AG09319 (cell line): Measurements from ENCODE around the gene POLE.

Experiments
- DNase-seq: peaks from one replicate; pipeline ENCODE4 v3.0.0-alpha.2; 2010; ENCODE audit warnings: low read depth; ENCODE audit errors: extremely low read depth
- TF ChIP-seq, protein P1 (sequence below): IDR thresholded peaks from 2 replicates; pipeline ENCODE4 v1.5.1; 2011; ENCODE audit warnings: low read depth, mild to moderate bottlenecking, inconsistent platforms, low read length, moderate library complexity

The POLE gene

GRCh38 chr12:132638541-132639408 lies 48.4 kb downstream of the POLE start:
- DNase-seq = peak; percentile 22
- TF ChIP-seq, protein P1, sequence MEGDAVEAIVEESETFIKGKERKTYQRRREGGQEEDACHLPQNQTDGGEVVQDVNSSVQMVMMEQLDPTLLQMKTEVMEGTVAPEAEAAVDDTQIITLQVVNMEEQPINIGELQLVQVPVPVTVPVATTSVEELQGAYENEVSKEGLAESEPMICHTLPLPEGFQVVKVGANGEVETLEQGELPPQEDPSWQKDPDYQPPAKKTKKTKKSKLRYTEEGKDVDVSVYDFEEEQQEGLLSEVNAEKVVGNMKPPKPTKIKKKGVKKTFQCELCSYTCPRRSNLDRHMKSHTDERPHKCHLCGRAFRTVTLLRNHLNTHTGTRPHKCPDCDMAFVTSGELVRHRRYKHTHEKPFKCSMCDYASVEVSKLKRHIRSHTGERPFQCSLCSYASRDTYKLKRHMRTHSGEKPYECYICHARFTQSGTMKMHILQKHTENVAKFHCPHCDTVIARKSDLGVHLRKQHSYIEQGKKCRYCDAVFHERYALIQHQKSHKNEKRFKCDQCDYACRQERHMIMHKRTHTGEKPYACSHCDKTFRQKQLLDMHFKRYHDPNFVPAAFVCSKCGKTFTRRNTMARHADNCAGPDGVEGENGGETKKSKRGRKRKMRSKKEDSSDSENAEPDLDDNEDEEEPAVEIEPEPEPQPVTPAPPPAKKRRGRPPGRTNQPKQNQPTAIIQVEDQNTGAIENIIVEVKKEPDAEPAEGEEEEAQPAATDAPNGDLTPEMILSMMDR = peak; percentile 90

- TF ChIP-seq, protein P1 = no peak
- no peak for DNase-seq
These were observed 49.3 kb downstream of the POLE start for GRCh38 chr12:132637811-132638210.

DNA sequence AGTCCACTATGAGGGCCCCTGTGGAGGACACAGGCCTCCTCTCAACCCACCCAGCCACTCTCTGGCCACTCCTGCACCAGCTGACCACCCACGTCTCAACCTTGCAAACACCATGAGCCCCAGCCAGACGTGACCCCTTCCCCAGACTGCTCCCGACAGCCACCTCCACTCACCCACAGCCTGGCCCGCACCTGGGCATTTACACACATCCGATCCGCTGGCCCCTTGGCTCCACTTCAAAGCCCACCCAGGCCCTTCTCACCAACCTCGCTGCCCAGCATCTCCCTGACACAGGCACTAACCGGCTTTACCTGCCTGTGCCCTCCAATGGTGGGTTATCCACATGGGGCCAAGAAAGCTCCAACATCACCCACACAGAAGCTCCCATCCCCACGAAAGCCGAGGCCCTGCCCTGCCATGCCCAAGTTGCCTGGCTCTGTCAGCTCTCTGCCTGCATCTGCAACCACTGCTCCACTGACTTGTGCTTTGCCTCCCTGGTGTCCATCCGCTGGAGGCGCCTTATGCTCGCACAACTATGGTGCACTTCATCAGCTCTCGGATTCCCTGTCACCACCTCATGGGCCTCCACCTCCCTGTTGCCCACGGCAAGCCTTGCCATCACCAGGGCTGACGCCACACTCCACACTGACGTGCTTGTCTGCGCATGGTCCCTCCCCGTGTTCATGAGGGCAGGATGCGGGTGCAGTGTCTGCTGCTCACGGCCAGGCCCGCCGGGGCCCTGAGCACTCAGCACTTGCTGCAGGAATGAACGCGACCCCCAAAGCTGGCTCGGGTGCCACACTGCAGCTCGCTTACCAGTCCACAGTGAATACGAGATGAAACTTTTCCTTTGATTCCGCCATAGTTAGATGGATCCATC lies 51.8 kb downstream of the POLE start:
- TF ChIP-seq, protein P1 = no peak
- DNase-seq = no peak

GRCh38 chr12:132634411-132634990 lies 52.6 kb downstream of the POLE start:
- DNase-seq = no peak
- TF ChIP-seq, protein P1 = no peak

DNA sequence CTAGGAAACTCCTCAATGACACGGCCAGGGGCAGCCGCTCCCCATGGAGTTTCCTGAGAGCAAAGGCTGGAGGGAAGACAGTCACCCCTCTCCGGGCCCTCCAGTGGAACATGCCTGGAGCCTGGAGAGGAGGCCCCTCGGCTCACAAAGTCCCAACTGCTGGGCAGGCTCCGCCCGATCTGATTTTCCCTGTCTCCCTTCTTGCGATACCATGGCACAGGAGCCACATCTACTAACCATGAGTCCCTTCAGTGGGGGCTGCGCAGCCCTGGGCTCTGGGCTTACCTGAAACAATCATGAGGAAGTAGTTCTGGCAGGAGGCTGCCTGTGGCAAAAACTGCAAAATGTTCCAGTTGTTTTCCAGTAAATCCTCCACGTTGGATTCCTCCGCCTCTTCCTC lies 53.2 kb downstream of the POLE start:
- no peak for DNase-seq
- TF ChIP-seq, protein P1 = no peak

- no peak for DNase-seq
- TF ChIP-seq, protein P1 = no peak
These were observed 53.7 kb downstream of the POLE start for GRCh38 chr12:132633398-132633797.
